GM19328 (cell line): ENCODE results near the gene NUDT3.
"Not testable (repeated sequence)": the region's sequence is repeated elsewhere in the genome, so short reads cannot be mapped to it uniquely, and the experiment has no call there.

Experiments
- ATAC-seq: cut with Tn5 transposase; IDR thresholded peaks from one replicate; pipeline ENCODE4 v1.9.1; 2021; ENCODE audit warnings: mild to moderate bottlenecking, moderate library complexity; ENCODE audit not compliant: unreplicated experiment

NUDT3 gene

DNA sequence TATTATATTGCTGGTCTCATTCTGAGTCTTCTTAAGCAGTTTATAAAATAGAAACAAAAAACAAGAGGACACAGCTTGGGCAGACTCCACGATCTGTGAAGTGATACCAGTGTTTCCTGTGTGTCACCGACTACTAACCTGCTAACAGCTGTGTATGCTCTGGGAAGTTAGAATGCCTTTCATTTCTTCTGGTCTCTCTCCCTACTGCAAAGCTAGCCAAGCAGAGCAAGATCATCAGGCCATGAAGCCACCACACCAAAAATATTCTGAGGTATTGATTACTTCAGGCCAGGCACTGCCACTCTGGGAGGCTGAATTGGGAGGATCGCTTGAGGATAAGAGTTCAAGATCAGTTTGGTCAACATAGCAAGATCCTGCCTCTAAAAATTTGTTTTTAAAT, 96.7 kb downstream of the NUDT3 start:
- ATAC-seq: peak; percentile 70

GRCh38 chr6:34292954-34293353, 99.5 kb downstream of the NUDT3 start:
- ATAC-seq: no peak

- no peak for ATAC-seq
These were observed 103.3 kb downstream of the NUDT3 start for GRCh38 chr6:34289137-34289536.

DNA sequence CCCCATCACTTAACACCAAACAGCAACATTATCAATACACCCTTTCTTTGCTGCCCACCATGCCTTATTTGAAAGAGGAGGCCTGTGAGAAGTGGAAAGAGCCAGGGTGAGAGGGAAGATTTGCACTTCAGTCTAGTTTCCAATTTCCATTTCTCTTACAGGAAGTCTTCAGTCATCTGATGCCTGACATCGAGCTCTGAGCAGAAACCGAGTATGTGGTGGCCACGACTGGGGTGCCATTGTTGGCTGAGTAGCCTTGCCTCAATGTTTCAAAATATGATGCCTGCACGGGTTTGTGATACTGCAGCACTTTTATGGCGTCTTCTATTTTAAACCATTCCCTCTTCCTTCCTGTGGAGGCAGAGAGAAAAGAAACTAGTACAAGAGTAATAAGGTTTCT, 103.9 kb downstream of the NUDT3 start:
- ATAC-seq: no peak

DNA sequence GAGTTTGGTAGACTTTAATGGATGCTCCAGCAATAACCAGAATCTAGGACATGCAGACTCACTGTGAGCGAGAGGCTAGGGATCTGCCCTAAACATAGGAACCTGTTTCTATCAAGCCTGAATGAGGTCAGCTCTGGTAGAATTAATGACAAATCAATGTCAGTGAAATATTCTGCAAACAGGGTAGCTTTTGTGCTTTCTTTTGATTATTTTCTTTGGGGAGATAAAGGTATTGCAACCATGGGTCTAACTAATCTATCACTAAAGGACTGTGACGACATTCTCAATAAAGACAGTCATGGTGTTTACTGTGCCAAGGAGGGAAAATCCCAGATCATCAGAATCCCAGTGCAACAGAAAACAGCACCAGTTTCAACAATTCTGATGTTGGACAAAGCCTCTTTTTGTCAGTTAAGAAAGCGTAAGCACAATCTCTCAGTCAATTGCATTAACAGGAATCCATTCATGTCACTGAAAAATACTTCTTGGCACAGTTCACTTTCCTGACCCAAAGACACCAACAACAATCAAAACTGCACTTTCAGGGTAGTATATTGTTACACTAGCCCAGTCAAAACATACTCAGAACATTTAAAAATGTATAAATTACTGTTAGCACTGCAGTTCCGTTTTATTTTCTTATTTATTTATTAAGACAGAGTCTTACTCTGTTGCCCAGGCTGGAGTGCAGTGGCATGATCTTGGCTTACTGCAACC, 106.9 kb downstream of the NUDT3 start:
- no peak for ATAC-seq

- no peak for ATAC-seq
These were observed 107.7 kb downstream of the NUDT3 start for GRCh38 chr6:34284563-34285447.

DNA sequence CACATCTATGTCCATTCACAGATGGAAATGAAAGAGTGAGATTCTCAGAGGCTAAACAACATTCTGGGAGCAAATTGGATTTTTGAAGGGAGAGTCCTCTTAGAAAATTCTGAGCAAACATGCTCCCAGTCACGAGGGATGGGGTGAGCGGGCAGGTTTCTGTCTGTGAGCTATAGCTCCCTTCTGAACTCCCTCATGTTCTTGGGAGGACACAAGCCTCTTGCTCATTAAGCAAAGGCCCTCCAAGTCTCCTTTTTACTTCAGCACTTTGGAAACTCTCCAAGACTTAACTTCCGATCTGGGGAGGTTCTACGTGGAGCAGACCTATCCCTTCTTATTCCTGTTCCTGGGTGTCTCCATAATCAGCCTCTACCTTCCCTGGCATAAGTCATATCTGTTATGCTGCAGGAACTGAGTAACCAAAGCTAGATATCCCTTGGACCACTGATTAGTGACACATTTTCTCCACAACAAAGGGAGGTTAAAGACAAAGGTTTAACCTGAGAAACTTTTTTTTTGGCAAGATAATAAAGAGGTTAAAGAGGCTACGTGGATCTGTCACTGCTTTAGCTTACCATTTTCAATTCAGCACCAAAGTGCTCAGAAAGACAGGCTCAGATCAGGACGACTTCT, 110.7 kb downstream of the NUDT3 start:
- ATAC-seq: no peak

DNA sequence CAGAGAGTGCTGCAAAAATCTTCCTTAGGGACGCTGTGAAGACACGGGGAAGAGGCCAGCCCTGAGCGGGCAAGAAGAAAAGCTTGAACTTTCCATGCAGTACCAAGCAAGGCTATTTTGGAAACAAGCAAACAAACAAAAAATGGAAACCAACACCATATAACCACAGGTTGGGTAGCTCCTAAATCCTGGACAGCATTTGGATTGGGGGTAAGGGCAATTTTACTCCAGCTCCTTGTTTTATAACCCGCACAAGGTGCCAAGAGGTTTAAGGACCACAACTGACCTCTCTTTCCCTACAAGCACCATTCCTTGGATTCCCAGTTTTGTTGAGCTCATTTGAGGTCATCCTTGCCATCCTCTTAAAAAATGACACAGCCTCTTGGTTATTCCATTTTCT, 112.3 kb downstream of the NUDT3 start:
- no peak for ATAC-seq

GRCh38 chr6:34278833-34279232, 113.6 kb downstream of the NUDT3 start:
- no peak for ATAC-seq

GRCh38 chr6:34277763-34278112, 114.7 kb downstream of the NUDT3 start:
- no peak for ATAC-seq

DNA sequence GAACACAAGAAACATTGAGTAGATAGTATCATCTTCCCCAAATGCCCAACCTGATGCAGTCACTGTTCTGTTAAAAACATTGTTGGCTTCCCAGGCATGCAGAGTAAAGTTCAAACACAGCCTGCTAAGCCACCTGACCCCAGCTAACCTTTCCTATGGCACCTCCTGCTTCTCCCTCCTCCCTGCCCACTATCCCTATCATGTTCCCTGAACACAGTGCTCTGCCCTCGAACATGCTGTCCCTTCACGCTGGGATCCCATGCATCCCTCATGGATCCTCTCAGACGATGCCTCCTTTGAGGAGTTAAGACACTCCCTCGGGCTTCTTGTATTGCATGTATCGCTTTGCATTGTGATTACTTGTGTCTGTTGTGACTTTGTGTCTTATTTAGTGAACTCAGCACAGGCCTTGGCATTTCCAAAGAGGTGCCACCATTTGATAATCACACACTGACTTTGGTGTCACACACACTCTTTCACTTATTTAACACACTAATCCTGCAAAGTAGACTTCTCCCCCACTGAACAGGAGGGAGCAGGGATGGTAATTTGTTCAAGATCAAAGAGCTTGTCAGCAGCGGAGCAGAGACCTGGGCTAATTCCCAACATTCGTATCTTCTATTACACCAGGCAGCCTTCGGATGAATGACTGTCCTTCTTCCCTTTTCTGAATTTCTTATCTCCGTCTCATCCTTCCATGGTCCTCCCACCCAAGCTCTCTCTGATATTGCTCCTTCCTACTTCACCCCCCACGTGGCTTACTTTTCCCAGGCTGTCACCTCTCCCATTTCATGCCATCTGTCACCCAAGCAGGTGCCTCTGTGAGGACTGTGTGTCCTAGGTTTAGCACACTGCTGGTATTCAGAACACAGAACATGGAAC, 115.3 kb downstream of the NUDT3 start:
- no peak for ATAC-seq

- ATAC-seq: no peak
These were observed 116.3 kb downstream of the NUDT3 start for GRCh38 chr6:34276191-34276590.

GRCh38 chr6:34275128-34275804, 117.2 kb downstream of the NUDT3 start:
- ATAC-seq: no peak

DNA sequence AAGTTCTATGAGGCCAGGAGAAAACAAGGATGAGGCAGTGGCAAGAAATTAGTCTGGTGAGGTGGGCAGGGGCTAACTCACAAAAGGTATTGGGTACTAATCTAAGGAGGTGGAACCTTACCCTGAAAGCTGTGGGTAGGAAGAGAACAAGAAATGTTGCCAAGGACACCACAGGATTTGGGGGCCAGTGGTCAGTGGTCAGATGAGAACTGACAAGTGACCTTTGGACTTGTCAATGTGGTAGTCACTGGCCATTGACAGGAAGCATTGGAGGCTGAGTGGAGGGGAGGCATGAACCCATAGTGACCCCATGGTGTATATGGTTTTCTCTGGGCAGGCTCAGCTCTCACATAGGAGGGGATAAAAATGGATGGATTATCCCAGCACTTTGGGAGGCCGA, 118.3 kb downstream of the NUDT3 start:
- ATAC-seq: no peak

DNA sequence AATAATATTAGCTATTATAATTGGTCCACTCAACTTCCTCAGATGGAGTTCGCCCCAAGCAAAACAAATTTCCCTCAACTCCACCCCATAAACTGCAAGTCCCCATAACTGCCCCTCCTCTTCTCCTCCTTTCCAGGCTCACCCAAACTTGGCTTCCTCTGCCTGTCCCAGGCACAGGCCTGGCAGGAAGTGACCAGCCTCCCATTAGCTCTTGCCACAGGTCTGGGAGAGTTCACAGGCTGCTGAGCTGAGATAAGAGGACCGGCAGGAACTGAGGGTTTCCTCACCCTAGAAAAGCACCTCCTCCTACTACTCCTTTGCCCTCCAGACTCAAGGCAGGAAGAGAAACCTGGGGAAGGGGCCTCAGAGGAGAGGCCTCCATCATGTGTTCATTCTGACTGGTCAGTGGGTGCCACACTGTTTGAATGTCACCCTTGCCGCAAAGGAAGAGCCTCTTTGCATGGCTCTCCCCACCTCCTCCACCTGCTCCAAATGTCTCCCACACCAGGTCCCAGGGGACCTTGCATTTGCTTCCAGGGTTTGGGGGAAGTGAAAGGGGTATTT, 119.1 kb downstream of the NUDT3 start:
- no peak for ATAC-seq

GRCh38 chr6:34272013-34272926, 120.2 kb downstream of the NUDT3 start:
- no peak for ATAC-seq

DNA sequence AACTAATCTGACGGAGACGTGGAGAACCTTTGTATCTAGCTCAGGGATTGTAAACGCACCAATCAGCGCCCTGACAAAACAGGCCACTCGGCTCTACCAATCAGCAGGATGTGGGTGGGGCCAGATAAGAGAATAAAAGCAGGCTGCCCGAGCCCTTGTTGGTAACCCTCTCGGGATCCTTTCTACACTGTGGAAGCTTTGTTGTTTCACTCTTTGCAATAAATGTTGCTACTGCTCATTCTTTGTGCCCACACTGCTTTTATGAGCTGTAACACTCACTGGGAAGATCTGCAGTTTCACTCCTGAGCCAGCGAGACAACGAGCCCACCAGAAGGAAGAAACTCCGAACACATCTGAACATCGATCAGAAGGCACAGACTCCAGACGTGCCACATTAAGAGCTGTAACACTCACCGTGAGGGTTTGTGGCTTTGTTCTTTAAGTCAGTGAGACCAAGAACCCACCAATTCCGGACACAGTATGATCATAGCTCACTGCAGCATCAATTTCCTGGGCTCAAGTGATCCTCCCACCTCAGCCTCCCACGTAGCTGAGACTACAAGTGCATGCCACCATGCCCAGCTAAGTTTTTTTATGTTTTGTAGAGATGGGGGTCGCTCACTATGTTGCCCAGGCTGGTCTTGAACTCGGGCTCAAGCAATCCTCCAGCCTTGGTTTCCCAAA, 122.7 kb downstream of the NUDT3 start:
- not testable (repeated sequence) for ATAC-seq

DNA sequence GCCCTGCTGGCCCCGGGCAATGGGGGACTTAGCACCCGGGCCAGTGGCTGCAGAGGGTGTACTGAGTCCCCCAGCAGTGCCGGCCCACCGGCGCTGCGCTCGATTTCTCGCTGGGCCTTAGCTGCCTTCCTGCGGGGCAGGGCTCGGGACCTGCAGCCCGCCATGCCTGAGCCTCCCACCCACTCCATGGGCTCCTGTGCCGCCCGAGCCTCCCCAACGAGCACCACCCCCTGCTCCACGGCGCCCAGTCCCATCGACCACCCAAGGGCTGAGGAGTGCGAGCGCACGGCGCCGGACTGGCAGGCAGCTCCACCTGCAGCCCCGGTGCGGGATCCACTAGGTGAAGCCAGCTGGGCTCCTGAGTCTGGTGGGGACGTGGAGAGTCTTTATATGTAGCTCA, 123.3 kb downstream of the NUDT3 start:
- not testable (repeated sequence) for ATAC-seq
